Colon (tissue), 2 donors: ENCODE data around the gene LARGE1.
"Not testable (repeated sequence)": the region's sequence is repeated elsewhere in the genome, so short reads cannot be mapped to it uniquely, and the experiment has no call there.

Experiments
- FAIRE-seq: peaks from 2 replicates; lab custom pipeline; 2012; peaks lifted over from hg19 to GRCh38; lab: Jason Lieb, UNC
- donor health status: control.
- donor health status: control.

The LARGE1 gene

GRCh38 chr22:33883961-33884808, 36.1 kb downstream of the LARGE1 start:
- FAIRE-seq = no peak

GRCh38 chr22:33883561-33883960, 36.7 kb downstream of the LARGE1 start:
- FAIRE-seq = no peak

DNA sequence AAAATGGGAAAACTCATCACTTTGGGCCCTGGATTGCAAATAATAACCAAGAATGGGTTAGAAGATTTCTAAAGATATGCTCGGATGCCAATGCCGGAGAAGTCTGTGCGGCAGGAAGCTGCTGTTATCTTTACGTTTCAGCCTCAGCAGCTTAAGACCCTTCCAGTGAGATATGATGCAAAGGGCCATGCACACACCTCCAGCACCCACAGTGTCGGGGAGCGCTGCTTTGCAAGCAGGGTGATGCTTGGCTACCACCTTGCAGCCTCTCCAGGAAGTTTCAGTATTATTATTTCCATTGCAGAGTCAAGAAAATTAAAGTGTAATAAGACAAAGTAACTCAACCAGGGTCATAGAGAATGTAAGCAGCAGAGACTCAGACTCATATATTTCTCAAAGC, 37.3 kb downstream of the LARGE1 start:
- FAIRE-seq = no peak

DNA sequence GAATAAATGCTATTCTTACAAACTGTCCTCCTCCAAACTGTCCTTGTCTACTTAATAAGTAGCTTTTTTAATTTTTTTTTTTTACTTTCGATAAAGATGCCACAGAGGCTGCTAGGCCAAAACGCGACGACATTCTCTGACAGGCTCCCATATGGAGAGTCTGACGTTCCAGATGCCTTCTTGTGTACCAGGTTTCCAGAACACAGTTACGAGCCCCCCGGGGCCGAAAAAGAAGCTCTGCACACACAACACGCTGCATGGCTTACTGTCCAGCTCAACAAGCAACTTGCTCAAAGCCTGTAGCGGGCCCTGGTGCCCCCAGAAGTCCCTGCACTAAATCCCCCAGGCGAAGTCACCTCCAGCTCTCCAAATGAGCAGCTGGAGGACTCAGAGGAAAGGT, 39.3 kb downstream of the LARGE1 start:
- no peak for FAIRE-seq

DNA sequence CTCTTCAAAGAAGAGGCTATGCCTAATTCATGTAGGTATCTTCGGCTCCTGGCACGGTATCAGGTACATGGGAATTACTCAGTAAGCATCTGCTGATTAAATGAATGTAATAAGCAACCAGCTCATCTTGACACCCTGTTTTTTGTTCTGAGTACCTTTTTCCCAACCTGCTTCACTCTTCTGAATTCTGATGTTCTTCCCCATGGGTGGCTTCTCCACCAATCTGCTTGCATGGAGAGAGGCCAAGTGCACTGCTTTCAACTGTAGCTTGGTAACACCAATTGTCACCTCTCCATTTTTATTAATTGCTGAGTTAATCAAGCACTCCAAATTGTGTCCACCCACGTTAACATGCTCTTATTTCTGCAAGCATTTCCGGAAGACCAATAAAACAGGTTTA, 40.5 kb downstream of the LARGE1 start:
- FAIRE-seq = no peak

- FAIRE-seq = no peak
These were observed 45.0 kb downstream of the LARGE1 start for GRCh38 chr22:33875316-33875715.

GRCh38 chr22:33874206-33874605, 46.1 kb downstream of the LARGE1 start:
- no peak for FAIRE-seq

- FAIRE-seq = no peak
These were observed 46.6 kb downstream of the LARGE1 start for GRCh38 chr22:33873666-33874065.

GRCh38 chr22:33873186-33873585, 47.1 kb downstream of the LARGE1 start:
- no peak for FAIRE-seq

- FAIRE-seq = no peak
These were observed 48.3 kb downstream of the LARGE1 start for GRCh38 chr22:33871935-33872334.

GRCh38 chr22:33869946-33870345, 50.3 kb downstream of the LARGE1 start:
- no peak for FAIRE-seq

GRCh38 chr22:33867971-33868370, 52.3 kb downstream of the LARGE1 start:
- FAIRE-seq = no peak

DNA sequence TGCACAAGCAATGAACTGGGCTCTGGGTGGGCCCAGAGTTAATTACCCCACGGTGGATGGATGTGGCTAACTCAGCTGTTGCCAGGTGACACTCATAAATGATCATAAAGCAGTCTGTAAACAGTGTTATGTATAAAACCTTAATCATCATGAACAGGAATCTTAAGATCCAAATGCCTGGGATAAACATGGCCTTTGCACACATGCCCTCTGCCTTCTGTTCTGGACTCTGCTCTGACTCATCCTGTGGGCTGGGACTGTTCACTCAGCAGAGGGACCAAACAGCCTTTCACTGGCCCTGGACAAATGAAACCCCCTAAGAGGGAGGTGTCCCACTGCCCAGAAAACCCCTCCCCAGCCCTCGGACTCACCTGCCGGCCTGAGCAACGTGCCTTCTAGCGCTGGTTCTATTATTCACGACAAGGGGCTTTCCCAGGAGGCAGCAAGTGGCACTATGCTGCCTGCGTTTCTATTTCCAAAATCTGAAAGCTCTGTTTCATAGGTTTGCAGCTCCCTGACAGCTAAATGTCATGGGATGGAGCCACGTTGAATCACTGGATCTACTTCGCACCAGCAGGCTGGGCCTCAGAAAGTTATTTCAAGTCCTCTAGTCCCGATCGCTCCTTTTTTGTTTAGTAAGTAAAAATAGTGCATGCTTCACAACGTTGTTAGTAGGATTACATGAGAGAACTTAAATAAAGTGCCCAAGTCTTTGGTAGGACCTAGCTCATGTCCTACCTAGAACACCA, 53.0 kb downstream of the LARGE1 start:
- peak; percentile 36 for FAIRE-seq

DNA sequence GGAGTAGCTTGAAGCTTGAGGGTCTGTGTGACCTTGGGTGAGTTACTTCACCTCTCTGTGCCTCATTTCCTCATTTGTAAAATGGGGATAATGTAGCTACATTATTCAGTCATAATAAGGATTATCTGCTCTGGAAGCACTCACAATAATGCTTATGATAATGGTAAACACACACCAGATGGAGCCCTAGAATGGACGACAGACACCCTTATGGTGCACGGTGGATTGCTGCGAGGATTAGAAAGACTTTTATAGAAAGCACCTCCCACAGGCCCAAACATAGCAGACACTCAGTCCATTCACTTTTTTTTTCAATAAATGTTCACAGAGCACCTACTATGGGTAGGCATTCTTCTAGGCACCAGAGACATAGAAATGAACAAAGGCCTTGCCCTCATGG, 53.8 kb downstream of the LARGE1 start:
- FAIRE-seq = no peak

GRCh38 chr22:33865996-33866395, 54.3 kb downstream of the LARGE1 start:
- no peak for FAIRE-seq

- FAIRE-seq = no peak
These were observed 55.0 kb downstream of the LARGE1 start for GRCh38 chr22:33865248-33865647.

GRCh38 chr22:33864723-33865130, 55.5 kb downstream of the LARGE1 start:
- no peak for FAIRE-seq

GRCh38 chr22:33861216-33861875, 58.9 kb downstream of the LARGE1 start:
- no peak for FAIRE-seq

DNA sequence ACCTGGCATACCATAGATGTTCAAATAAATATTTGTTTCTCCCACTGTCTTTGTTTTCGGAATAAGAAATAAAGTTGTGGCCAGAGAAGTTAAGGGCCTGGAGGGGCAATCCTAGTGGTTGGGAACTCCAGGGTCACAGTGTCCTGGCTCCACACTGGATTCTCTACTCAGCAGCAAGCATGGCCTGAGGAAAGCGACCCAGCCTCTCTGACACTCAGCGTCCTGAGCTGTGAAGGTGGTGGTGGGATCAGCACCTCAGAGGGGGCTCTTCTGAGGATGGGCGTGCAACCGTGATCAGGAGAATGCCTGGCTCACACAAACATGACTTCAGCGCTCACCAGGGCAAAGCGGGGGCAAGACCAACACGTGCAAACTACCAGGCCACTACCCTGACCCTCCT, 59.9 kb downstream of the LARGE1 start:
- FAIRE-seq = no peak

DNA sequence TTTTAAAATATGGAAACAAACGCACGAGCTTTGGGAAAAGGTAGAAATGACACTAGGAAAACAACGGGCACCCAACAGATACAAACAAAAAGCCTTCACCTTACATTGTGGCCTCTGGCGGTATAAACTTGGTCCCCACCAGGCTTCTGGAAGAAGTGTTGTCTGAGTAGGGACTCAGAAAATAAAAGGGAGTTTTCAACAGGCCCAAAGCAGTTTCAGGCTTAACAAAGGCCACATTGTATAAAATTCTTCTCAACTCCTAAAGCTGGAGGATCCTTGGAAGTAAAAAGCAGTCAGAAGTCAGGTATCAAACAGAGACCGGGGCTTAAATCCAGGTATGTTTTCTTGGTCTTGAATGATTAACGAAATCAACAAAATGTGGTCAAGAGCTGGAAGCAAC, 61.0 kb downstream of the LARGE1 start:
- FAIRE-seq = no peak

DNA sequence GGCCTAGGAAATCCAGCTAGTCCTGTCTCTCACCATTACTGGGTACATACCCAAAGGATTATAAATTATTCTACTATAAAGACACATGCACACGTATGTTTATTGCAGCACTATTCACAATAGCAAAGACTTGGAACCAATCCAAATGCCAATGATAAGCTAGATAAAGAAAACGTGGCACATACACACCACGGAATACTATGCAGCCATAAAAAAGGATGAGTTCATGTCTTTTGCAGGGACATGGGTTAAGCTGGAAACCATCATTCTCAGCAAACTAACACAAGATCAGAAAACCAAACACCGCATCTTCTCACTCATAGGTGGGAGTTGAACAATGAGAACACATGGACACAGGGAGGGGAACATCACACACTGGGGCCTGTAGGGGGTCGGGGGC, 61.6 kb downstream of the LARGE1 start:
- FAIRE-seq = not testable (repeated sequence)

DNA sequence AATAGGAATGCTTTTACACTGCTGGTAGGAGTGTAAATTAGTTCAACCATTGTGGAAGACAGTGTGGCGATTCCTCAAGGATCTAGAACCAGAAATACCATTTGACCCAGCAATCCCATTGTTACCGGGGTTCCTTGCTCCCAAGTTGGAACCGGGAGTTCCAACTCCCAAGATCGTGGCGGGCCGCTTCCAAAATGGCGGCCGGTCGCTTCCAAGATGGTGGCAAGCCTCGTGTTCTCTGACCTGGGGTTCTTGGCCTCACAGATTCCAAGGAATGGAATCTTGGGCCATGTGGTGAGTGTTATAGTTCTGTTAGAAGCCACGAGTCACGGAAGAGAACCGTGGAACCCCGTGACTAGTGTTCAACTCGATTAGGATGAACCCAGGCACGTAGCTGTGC, 62.5 kb downstream of the LARGE1 start:
- FAIRE-seq = not testable (repeated sequence)

DNA sequence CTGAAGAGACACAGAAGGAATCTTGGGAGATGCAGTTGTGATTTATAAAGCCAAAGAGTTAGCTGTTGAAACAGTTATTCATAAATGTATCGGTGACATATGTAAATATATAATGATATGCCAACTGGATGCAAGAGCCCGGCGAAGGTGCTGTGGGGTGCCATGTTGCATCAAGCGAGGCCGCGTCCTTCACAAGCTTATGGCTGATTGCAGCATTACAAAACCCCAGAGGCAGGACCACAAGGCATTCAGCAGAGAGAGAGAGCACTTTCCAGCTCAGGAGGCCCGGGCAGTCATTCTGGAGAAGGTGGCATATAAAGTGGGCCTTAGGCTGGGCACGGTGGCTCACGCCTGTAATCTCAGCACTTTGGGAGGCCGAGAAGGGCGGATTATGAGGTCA, 65.6 kb downstream of the LARGE1 start:
- FAIRE-seq = no peak
